Calu3 (cell line): ENCODE measurements around the gene ANKRD13D. TPM values are rescaled to one million over a fixed set of nuclear protein-coding genes. Genes with fewer than 3 reads are reported as not detected.

Experiments used
- BruUV-seq: library from RNA; stranded (reverse); fragments of 400-500 nt; replicated peaks from 2 replicates; lab custom pipeline; 2021; lab: Mats Ljungman, UMichigan
- CTCF ChIA-PET: fragments of 300-600 bp; sonication (Branson Sonifier 250); formaldehyde crosslinking; loops from one replicate; lab custom pipeline; 2022; ENCODE audit warnings: antibody characterized with exemption; lab: Charles Lee
- DNase-seq: peaks from one replicate; pipeline ENCODE4 v3.0.0; 2022
- H3K27ac Mint-ChIP-seq: one replicate; pipeline ENCODE4 v1.8.0; 2022; ENCODE audit warnings: mixed read lengths; ENCODE audit not compliant: unreplicated experiment
- H3K27me3 Mint-ChIP-seq: one replicate; pipeline ENCODE4 v1.8.0; 2022; ENCODE audit warnings: mixed read lengths; ENCODE audit not compliant: unreplicated experiment
- H3K36me3 Mint-ChIP-seq: one replicate; pipeline ENCODE4 v1.8.0; 2022; ENCODE audit warnings: mild to moderate bottlenecking, moderate library complexity, mixed read lengths; ENCODE audit not compliant: insufficient read depth, unreplicated experiment
- H3K4me1 Mint-ChIP-seq: one replicate; pipeline ENCODE4 v1.8.0; 2022; ENCODE audit warnings: mild to moderate bottlenecking, low read depth, mixed read lengths; ENCODE audit not compliant: unreplicated experiment
- H3K4me3 Mint-ChIP-seq: one replicate; pipeline ENCODE4 v1.8.0; 2022; ENCODE audit warnings: mild to moderate bottlenecking, low read depth, moderate library complexity, mixed read lengths; ENCODE audit not compliant: unreplicated experiment
- H3K9me3 Mint-ChIP-seq: one replicate; pipeline ENCODE4 v1.8.0; 2022; ENCODE audit warnings: low read depth, mixed read lengths; ENCODE audit not compliant: unreplicated experiment
- intact Hi-C: fragments of 100-400 bp; cut with micrococcal nuclease; formaldehyde crosslinking; loops from one replicate; pipeline ENCODE4 v1.10.0; 2022; ENCODE audit not compliant: unreplicated experiment
- total RNA-seq: library from RNA; stranded (reverse); gene quantifications from 2 replicates; pipeline ENCODE4 v1.2.3, GENCODE V29; 2022
- TF ChIP-seq, protein P1 (sequence below): fragments of 200-600 bp; IDR thresholded peaks from one replicate; pipeline ENCODE4 v1.8.0; 2022; ENCODE audit warnings: antibody characterized with exemption; ENCODE audit not compliant: unreplicated experiment

ANKRD13D gene
- total RNA-seq, 1 experiment from 2014 or later: 50.8 TPM

DNA sequence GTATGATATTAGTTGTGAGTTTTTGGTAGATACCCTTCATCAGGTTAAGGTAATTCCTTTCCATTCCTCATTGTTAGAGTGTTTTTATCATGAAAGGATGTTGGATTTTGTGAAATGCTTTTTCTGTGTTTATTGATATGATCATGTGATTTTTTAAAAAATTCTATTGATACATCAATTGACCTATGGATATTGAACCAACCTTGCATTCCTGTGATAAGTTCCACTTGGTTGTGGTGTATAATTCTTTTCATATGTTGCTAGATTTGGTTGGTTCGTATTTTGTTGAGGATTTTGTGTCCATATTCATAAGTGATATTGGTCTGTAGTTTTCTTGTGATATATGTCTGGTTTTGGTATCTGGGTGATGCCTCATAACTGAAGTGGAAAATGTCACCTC is 6.7 kb downstream of the ANKRD13D start:
- no TSS peak for BruUV-seq

DNA sequence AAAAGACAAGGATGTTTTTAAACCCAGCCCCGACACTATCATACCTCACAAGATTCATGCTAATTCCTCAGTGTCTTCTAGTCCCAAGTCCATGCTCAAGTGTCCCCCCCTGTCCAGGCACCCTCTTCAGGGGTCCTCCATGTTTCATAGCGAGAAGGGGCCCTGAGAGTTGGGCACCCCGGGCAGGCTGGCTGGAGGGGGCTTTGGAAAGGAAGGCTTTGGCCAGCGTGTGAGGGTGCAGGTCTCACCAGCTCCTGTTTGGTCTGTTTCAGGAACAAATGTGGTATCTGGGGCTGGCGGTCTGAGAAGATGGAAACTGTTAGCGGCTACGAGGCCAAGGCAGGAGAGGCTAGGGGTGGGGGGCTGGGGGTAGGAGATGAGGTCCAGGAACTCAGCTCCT is 9.7 kb downstream of the ANKRD13D start:
- intact Hi-C loops: no loop called here
- Mint-ChIP-seq H3K36me3 (peaks cover 53% of the 10 kb centered on the region), H3K4me1 (no peaks in the 10 kb centered on the region), H3K27me3 (no peaks in the 10 kb centered on the region), H3K27ac (no peak overlapping the region), H3K9me3 (peaks cover 6% of the 10 kb centered on the region), H3K4me3 (no peak overlapping the region)
- DNase-seq: no peak
- TF ChIP-seq, protein P1, sequence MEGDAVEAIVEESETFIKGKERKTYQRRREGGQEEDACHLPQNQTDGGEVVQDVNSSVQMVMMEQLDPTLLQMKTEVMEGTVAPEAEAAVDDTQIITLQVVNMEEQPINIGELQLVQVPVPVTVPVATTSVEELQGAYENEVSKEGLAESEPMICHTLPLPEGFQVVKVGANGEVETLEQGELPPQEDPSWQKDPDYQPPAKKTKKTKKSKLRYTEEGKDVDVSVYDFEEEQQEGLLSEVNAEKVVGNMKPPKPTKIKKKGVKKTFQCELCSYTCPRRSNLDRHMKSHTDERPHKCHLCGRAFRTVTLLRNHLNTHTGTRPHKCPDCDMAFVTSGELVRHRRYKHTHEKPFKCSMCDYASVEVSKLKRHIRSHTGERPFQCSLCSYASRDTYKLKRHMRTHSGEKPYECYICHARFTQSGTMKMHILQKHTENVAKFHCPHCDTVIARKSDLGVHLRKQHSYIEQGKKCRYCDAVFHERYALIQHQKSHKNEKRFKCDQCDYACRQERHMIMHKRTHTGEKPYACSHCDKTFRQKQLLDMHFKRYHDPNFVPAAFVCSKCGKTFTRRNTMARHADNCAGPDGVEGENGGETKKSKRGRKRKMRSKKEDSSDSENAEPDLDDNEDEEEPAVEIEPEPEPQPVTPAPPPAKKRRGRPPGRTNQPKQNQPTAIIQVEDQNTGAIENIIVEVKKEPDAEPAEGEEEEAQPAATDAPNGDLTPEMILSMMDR: no peak
- BruUV-seq: no TSS peak
- CTCF ChIA-PET: no interaction called here

More for the DNA sequence above, 6.7 kb downstream of the ANKRD13D start:
- intact Hi-C loops: no loop called here
- peaks cover 6% of the 10 kb centered on the region for H3K9me3 Mint-ChIP-seq
- H3K4me1 Mint-ChIP-seq: peaks cover 10% of the 10 kb centered on the region
- H3K36me3 Mint-ChIP-seq: peaks cover 54% of the 10 kb centered on the region
- H3K27ac Mint-ChIP-seq: no peak overlapping the region
- CTCF ChIA-PET: no interaction called here
- H3K27me3 Mint-ChIP-seq: no peaks in the 10 kb centered on the region
- TF ChIP-seq, protein P1: no peak
- no peak overlapping the region for H3K4me3 Mint-ChIP-seq
- no peak for DNase-seq

DNA sequence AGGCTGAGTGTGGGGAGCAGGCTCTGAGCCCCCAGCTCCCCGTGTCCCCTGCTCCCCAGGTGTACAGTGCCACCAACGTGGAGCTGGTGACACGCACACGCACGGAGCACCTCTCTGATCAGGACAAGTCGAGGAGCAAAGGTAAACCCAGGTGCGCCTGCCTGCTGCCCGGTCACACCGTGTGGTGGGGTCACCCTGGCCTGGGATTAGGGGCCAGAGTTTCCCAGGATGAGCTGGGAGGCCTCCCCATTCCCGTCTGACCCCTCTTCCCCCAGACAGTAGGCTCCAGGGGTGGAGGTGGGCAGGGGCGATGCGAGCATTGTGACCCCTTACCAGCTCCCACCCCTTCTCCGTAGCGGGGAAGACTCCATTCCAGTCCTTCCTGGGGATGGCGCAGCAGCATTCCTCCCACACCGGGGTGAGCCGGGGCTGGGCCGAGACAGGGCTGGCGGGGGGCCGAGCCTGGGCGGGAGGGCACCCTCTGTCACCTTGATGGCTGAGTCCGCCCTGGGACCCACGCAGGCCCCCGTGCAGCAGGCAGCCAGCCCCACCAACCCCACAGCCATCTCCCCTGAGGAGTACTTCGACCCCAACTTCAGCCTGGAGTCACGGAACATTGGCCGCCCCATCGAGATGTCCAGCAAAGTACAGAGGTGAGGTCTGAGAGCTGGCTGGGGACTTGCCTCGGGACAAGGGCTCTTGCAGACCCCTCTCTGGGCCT is 10.5 kb downstream of the ANKRD13D start:
- DNase-seq: no peak
- Mint-ChIP-seq H3K4me1 (peaks cover 4% of the 10 kb centered on the region), H3K27me3 (no peaks in the 10 kb centered on the region), H3K4me3 (no peak overlapping the region), H3K9me3 (peaks cover 6% of the 10 kb centered on the region), H3K27ac (no peak overlapping the region), H3K36me3 (peaks cover 61% of the 10 kb centered on the region)
- intact Hi-C loops: loop anchor here (5.0 kb wide), 1 partner anchor 152 kb away; no protein-coding TSS in a partner anchor
- CTCF ChIA-PET: interaction anchor here (0.7 kb wide), 1 partner anchor 121 kb away, joined by 3 read pairs; no protein-coding TSS in a partner anchor
- no TSS peak for BruUV-seq
- TF ChIP-seq, protein P1: no peak

DNA sequence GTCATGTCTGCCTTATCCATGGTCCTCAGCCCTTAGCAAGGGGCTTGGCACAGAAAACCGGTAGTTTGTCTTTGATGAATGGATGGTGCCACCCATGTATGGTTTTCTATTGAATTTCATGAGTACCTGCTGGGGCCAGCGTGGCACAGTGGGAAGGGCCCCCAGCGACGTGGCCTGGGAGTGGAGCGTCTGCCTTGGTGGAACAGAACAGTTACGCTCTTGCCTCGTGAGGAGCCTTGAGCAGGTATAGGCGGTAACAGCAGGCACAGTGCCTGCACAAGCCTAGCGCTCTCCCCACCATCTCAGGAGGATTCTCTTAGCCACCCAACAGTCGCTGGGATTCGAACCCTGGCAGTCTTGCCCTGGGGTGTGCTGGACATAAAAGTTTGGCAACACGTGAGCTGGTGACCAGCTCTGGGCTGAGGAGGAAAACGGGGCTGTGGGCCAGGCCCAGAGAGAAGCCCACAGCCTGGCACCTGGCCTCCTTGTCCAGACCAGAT is 11.2 kb downstream of the ANKRD13D start:
- no peak for DNase-seq
- Mint-ChIP-seq H3K36me3 (peaks cover 66% of the 10 kb centered on the region), H3K27ac (no peak overlapping the region), H3K4me3 (no peak overlapping the region), H3K4me1 (peaks cover 10% of the 10 kb centered on the region), H3K27me3 (no peaks in the 10 kb centered on the region), H3K9me3 (peaks cover 6% of the 10 kb centered on the region)
- intact Hi-C loops: loop anchor here (5.0 kb wide), 1 partner anchor 153 kb away; no protein-coding TSS in a partner anchor
- CTCF ChIA-PET: no interaction called here
- TF ChIP-seq, protein P1: no peak
- BruUV-seq: no TSS peak
